ENCODE data around the gene PRG3. TPM values are rescaled to one million over a fixed set of nuclear protein-coding genes. Genes with fewer than 3 reads are reported as not detected.

Gene PRG3
- total and polyA plus RNA-seq, 9 of the 15 experiments (the other 6 are each of a cell fraction or from before 2014, with no cell fraction given), result 0.18 to 0.55 (median 0.38) TPM; not detected in 6

GRCh38 chr11:57424792-57425564, 44.0 kb upstream of the PRG3 start (continued):
- TF ChIP-seq ZNF583 (CRISPR knock-in tag; IDR thresholded peaks at IDR 0.05), result no peak; the same call in 1 of the 2 replicates
- TF ChIP-seq FOXA1 (IDR thresholded peaks at IDR 0.05; ENCODE audit: borderline replicate concordance), result no peak
- no peak for TF ChIP-seq KDM4B (IDR thresholded peaks at IDR 0.05; ENCODE audit: borderline replicate concordance in 2 of 2, low read depth in 1 of 2)
- TF ChIP-seq KLF10 (CRISPR knock-in tag; IDR thresholded peaks at IDR 0.05), result no peak
- TF ChIP-seq COPS2 (conservative IDR thresholded peaks at IDR 0.05), result no peak
- no peak for TF ChIP-seq ZNF668 (CRISPR knock-in tag; IDR thresholded peaks at IDR 0.05)
- TF ChIP-seq ZNF592 (IDR thresholded peaks at IDR 0.05), result peak; percentile 92
- TF ChIP-seq DMBX1 (CRISPR knock-in tag; IDR thresholded peaks at IDR 0.05; ENCODE audit: borderline replicate concordance), result peak; percentile 86
- no peak; the same call in 1 of the 2 replicates for TF ChIP-seq STAT6 (CRISPR knock-in tag; IDR thresholded peaks at IDR 0.05)
- TF ChIP-seq CXXC5 (CRISPR knock-in tag; IDR thresholded peaks at IDR 0.05), result peak; percentile 84
- peak; percentile 70 for TF ChIP-seq SMAD1 (IDR thresholded peaks at IDR 0.05; ENCODE audit: low read depth, low read length, partially characterized antibody)
- peak; percentile 84 for TF ChIP-seq HES1 (IDR thresholded peaks at IDR 0.05; ENCODE audit: low read depth)
- TF ChIP-seq CHAMP1 (IDR thresholded peaks at IDR 0.05), result peak; percentile 85; the same call in 1 of the 2 replicates
- TF ChIP-seq EP400 (IDR thresholded peaks at IDR 0.05), result peak; percentile 92
- TF ChIP-seq SP2 (IDR thresholded peaks at IDR 0.05; ENCODE audit: extremely low read depth, low read depth, low read length, poor library complexity, severe bottlenecking), result no peak
- no peak for TF ChIP-seq CREBBP (IDR thresholded peaks at IDR 0.05; ENCODE audit: low read depth, low read length)

Data from K562 (cell line).